ENCODE measurements around the gene COX4I2.

- TF ChIP-seq CTCF (IDR thresholded peaks at IDR 0.05): no peak
- no peak for TF ChIP-seq POLR2A (IDR thresholded peaks at IDR 0.05)
Observed at GRCh38 chr20:31676609-31676989, 38.9 kb downstream of the COX4I2 start.
